Renal cortex interstitium (tissue), 11 donors: Measurements from ENCODE around the gene HOXA7. TPM values are rescaled to one million over a fixed set of nuclear protein-coding genes. Genes with fewer than 3 reads are reported as not detected.

ENCODE experiments used
- DNase-seq, 11 donors: peaks; one replicate each; pipeline ENCODE4 v3.0.0-alpha.2; 2013; ENCODE audit warnings: low read depth in 9 of 11, low spot score in 4 of 11; ENCODE audit errors: extremely low read depth in 1 of 11
- polyA plus RNA-seq, 3 donors: library from polyadenylated mRNA; unstranded; fragments of 120-200 nt; gene quantifications; one replicate each; pipeline ENCODE4 v1.2.1, GENCODE V29; 2013; ENCODE audit not compliant: insufficient read length in 3 of 3

The HOXA7 gene
- polyA plus RNA-seq, 3 donors, result 24.3 to 31.7 (median 31.4) TPM

GRCh38 chr7:27175626-27176523, 19.4 kb upstream of the HOXA7 start:
- DNase-seq, result no peak

- DNase-seq, result peak in 1 of 11 donors; percentile 86
These were observed 18.6 kb upstream of the HOXA7 start for GRCh38 chr7:27174874-27175625.

GRCh38 chr7:27173956-27174873, 17.7 kb upstream of the HOXA7 start, which contains the start of gene HOXA10:
HOXA10 (minus strand) TSS chr7:27174320; CDS start chr7:27174306, 14 bp downstream.
- peak in 1 of 11 donors; percentile 78 for DNase-seq

- DNase-seq, result no peak
These were observed 17.1 kb upstream of the HOXA7 start for GRCh38 chr7:27173511-27173955.

GRCh38 chr7:27172823-27173510, 16.5 kb upstream of the HOXA7 start:
- peak in 4 of 11 donors; percentile 78 to 86 (median 82) for DNase-seq

- DNase-seq, result no peak
These were observed 15.9 kb upstream of the HOXA7 start for GRCh38 chr7:27172315-27172774.

GRCh38 chr7:27171637-27172314, 15.3 kb upstream of the HOXA7 start:
- no peak for DNase-seq

- DNase-seq, result no peak
These were observed 14.8 kb upstream of the HOXA7 start for GRCh38 chr7:27171325-27171636.

GRCh38 chr7:27170426-27171324, 14.2 kb upstream of the HOXA7 start:
- no peak for DNase-seq

GRCh38 chr7:27169658-27170425, 13.4 kb upstream of the HOXA7 start:
- no peak for DNase-seq

GRCh38 chr7:27168265-27168947, 11.9 kb upstream of the HOXA7 start:
- DNase-seq, result no peak

GRCh38 chr7:27167916-27168264, 11.4 kb upstream of the HOXA7 start:
- DNase-seq, result no peak

GRCh38 chr7:27166531-27167505, 10.3 kb upstream of the HOXA7 start:
- DNase-seq, result no peak

- peak in 4 of 11 donors; percentile 80 to 88 (median 86) for DNase-seq
These were observed 9.6 kb upstream of the HOXA7 start for GRCh38 chr7:27165996-27166530.
